NCI-H82 (cell line): Measurements from ENCODE around the gene TEF.

Source experiments
- DNase-seq: peaks from one replicate; lab custom pipeline; 2025; lab: John Stamatoyannopoulos, UW

TEF gene

GRCh38 chr22:41354979-41355378 is 26.8 kb upstream of the TEF start:
- DNase-seq: no peak

DNA sequence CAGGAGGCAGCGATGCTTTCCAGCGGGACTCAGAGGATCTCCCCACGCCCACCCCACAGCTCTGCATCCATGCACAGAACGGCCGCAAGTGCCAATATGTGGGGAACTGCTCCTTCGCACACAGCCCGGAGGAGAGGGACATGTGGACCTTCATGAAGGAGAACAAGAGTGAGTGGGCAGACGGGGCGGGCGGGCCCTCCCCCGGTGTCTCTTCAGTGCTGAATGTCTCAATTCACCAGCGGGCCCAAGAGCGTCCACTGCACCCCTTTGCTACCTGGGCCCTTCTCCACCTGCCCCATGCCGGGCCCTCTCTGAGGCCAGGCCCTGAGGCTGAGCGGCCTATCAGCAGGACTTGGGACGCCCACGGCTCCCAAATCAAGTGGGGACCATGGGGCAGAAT is 25.8 kb upstream of the TEF start:
- DNase-seq: no peak

DNA sequence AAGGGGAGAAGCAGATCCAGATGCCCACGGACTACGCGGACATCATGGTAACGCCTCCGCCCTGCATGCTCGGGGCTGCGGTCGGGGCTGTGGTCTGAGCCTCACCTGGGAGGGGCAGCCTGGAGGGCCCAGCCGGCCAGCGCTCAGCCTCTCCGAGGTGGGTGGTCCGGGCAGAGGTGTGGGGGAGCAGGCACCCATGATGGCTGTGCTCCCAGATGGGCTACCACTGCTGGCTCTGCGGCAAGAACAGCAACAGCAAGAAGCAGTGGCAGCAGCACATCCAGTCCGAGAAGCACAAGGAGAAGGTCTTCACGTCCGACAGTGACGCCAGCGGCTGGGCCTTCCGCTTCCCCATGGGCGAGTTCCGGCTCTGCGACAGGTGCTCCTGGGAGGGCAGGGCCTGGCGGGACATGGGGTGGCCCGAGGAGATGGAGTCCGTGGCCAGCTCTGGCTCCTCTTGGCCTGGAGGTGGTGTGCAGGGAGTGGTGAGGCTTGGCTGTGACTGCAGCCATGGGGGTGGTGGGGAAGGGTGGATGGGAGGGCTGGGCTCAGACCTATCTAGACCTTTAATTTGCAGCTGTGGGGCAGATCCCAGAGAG is 25.2 kb upstream of the TEF start:
- no peak for DNase-seq

DNA sequence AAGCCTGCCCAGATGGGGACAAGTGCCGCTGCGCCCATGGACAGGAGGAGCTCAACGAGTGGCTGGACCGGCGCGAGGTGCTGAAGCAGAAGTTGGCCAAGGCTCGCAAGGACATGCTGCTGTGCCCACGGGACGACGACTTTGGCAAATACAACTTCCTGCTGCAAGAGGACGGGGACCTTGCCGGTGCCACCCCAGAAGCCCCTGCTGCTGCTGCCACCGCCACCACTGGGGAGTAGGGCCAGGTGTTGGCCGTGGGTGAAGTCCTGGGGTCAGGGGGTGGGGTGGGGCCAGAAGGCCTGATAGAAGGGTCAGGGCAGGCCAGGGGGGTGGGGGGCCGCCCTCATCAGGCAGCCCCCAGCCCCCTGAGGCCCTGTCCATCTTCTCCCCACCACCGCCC is 24.6 kb upstream of the TEF start:
- DNase-seq: no peak

- no peak for DNase-seq
These were observed 22.8 kb upstream of the TEF start for GRCh38 chr22:41358927-41359326.

- DNase-seq: no peak
These were observed 22.4 kb upstream of the TEF start for GRCh38 chr22:41359376-41359775.

DNA sequence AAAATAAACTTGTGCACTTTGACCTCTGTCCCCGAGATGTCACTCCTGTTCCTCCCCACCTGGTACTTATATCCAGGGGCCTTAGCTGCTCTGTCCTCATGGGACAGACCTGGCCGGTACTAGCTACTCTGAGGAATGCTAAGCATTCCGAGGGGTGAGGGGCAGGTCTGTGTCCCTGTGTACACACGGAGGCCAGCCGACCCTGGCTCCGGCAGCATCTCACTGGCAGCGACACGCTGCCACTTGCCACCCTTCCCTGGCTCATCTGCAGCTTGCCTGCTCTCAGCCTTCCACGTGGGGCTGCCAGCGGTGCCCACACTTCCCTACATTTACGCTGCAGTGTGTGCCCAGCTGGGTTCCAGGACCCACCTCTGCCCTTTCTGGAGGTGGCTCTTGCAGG is 21.6 kb upstream of the TEF start:
- DNase-seq: no peak

GRCh38 chr22:41361716-41362310 is 19.9 kb upstream of the TEF start:
- peak; percentile 88 for DNase-seq

DNA sequence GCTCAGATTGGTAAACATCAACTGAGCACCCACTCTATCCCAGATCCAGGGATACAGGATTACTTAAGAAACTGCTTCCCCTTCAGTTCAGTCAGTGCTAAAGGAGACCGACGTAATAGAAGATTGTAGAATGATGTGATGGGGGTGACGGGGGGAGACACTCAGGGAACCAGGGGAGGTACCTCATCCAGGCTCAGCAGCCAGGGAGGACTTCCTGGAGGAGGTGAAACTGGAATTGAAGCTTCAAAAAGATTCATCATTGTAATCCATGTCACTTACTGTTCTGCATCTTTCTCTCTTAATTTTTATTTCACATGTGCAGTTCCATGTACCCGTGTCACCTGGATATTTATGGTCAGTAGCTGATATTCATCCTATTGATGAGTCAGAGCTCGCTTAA is 19.1 kb upstream of the TEF start:
- DNase-seq: no peak

DNA sequence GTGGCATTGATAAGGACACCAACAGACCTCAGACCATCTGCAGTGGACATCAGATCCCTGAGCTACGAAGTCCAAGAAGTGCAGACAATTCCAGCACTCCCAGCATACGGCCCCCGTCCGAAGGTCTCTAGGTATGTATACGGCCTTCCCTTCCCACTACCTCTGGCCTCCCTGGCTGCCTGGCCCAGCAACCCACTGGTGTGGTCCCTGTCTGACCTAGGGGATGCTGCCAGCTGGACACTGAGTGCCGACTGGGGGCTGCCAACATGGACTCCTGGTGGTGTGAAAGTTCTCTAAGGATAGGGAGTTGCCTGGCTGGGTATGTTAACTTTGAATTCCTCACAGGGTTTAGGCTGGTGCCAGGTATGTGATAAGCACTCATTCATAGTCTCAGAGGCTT is 17.5 kb upstream of the TEF start:
- no peak for DNase-seq

DNA sequence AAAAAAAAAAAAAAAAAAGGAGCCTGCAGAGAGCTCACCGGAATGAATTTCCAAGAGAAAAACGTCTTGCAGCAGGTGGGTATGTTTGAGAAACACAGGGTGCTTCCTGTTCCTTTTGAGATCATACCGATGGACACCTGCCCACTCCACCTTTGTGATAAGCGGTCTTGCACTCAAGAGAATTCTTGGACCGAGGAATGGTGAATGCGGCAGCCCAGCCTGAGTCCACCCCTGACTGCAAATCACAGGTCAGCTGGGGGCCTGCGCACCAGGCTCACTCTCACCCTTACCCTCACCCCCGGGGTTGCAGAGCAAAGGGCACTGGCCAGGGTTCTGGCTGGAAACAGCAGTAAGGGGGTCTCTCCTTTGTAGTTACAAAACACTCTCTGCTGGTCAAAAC is 16.8 kb upstream of the TEF start:
- DNase-seq: no peak

DNA sequence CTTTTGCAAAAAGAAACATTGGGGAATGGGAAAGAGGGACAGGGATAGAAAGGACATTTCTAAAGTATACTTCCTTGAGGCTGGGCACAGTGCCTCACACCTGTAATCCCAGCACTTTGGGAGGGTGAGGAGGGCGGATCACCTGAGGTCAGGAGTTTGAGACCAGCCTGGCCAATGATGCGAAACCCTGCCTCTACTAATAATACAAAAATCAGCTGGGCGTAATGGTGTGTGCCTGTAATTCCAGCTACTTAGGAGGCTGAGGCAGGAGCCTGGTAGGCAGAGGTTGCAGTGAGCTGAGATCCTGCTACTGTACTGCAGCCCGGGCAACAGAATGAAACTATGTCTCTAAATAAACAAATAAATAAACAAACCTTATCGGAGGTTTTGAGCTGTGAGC is 16.3 kb upstream of the TEF start:
- DNase-seq: peak; percentile 6

DNA sequence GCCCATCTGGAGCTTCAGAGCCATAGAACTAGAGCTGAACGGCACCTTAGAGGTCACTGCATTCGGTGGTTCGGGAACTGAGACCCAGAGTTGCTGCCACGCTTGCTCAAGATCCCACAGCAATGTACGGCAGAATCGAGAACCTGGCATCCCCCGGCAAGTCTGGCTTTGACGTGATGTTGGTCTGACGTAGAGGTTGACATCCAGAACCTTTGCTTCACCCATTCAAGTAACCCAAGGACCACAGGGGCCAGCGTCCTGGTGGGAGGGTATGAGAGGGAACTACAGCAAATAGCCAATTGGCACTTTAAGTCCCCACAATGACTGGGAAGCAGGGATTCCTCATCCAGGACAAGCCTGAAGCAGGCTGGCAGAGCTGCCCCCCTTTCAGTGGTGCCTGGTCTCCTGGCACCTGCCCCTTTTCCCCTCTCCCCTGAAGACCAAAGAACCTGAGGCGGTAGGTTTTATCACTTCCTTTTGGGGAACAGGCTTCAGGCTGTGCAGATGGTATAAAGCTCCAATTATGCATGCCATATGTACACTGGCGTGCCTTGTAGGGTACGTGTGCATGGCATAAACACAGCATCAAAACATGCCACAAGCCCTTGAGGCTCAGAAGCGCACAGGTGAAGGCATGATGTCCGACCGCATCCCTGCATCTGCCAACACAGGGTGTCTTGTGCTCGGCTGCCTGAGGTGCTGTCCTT is 15.3 kb upstream of the TEF start:
- no peak for DNase-seq

DNA sequence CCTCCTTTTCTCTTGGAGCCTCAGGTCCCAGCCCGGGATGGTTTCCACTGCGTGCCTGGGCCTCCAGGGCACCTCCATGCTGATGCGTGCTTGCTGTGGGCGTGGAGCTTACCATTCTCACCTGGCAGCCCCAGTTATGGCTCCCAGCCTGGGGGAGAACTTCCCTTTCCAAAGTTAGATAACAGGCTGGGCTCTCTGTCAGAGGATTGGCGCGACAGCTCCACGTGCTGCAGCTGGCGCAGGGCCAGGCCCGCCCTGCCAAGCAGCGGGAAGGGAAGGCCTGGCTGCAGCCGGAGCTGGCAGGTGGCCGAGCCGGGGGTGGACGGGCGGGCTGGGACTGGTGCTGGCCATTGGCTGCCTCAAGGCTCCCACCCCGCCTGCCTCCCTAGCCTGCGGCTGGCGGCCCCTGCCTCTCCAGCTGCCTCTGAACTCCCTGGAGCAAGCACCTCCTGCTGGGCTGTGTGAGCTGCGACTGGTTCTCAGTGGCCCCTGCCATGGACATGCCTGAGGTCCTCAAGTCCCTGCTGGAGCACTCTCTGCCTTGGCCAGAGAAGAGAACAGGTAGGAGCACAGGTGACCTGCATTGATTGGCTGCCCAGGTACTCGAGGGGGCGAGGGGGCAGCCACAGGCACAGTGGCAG is 14.6 kb upstream of the TEF start:
- peak; percentile 96 for DNase-seq

GRCh38 chr22:41367680-41368542 is 13.8 kb upstream of the TEF start:
- peak; percentile 56 for DNase-seq

DNA sequence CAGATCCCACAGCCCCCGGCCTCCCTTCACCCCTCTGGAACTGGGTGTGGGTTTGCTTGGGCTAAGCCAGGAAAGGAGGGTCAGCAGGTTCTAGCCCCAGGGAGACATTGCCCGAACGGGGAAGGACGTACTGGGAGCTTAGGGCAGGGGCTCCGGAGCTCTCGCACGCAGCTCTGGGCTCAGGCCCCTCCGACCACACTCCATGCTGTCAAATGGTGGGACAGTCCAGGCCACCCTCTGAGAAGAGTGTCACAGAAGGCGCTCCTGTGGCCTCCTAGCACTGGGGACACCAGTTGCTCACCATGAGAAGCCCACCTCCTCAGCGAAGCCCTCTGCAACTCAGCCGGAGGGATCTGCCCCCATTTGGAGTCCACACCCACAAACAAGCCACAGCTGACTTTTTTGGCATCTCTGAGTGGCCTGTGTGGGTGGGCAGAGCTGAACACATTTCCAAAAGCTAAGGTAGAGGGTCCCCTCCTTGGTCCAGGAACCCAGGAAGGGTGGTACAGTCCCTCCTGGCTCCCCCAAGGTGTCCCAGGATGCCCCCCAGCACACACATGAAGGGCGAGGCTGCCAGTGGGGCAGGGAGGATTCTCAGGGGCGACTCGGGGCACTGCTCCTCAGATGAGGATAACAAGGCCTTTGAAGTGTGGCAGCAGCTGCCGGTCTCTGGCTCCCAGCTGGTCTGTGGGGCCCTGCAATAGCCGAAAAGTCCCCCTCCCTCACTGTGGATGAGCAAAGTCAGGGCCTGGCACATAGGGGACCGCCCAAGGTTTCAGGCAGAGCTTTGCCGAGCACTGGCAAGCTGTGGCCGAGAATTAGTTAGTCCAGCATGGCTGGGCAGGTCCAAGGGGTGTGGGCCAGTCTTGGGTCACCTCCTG is 13.0 kb upstream of the TEF start:
- peak; percentile 70 for DNase-seq

DNA sequence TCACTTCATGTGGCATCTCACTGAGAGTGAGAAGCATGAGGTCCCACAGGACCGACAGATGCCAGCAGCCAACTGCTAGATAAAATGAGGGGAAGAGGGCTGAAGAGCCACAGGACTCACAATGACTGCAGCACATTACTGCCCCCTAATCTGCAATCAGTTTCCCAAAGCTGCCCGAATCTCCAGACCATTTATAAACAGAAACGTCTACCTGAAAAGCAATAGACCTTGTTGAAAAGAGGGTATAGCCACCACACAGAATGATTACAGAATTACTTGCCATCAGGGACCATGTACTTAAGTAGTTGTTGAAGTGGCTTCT is 12.4 kb upstream of the TEF start:
- peak; percentile 69 for DNase-seq

GRCh38 chr22:41369837-41370236 is 11.9 kb upstream of the TEF start:
- DNase-seq: no peak

DNA sequence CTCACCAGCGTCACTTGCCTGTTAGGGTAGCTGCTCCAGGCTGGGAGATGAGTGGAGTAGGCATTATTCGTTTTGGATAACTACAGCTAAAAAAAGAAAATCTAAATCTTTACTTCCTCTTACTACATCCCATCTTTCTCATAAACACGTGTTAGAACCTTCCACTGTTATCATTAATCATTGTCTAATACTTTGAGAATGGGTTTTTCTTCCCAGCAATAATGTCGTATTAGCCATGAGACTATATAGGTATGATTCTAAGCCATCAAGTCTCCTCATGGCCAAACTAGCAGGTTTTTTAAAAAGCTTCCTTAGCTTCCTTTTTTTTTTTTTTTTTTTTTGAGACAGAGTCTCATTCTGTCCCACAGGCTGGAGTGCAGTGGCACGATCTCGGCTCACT is 3.9 kb upstream of the TEF start:
- no peak for DNase-seq

DNA sequence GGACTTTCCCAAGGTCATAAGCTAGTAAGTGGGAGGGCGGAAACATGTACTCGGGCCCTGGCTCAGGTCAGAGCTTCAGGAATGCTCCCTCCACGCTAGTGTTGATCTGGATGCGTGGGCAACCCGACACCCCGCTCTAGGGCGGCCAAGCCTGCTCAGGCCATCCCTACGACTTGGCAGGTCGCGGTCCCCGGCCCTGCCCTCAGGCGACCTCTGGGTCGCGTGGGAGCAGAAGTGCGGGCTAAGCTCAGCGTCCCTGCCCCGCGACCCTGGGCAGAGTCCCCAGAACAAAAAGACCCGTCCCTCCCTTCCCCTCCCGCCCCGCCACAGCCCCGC is 781 bp upstream of the TEF start:
- DNase-seq: no peak

DNA sequence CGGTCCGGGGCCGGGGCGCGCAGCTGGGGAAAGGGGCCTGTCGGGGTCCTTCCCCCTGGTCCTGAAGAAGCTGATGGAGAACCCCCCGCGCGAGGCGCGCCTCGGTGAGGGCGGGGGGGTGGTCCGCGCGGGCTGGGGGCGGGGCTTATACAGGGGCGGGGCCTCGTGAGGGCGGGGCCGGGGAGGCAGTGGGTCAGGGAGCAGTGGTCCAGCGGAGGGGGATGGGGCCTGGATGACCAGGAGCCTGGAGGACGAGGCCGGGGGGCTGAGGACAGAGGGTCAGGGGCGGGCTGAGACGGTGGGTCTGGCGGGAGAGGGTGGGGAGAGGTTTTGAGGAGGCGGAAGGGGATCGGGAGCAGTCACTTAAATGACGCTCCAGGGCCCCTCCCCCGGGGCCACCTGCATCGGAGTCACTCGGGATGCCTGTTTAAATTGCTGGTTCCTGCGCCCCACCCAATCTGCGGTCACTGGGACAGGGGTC is 396 bp downstream of the TEF start:
- DNase-seq: peak; percentile 81
